Vagina (tissue), 2 donors: ENCODE measurements around the gene MYL5.

ENCODE experiments used
- CTCF ChIP-seq, 3 experiments: fragments of 450-650 bp in 2 of 3; fragments of 200-600 bp in 1 of 3; sonication (generic) in 1 of 3; IDR thresholded peaks; one replicate each; pipeline ENCODE4 v1.5.1; 2017 to 2019; ENCODE audit warnings: antibody characterized with exemption in 3 of 3, mild to moderate bottlenecking in 2 of 3, moderate library complexity in 2 of 3
- POLR2A ChIP-seq, 2 donors: fragments of 450-650 bp; IDR thresholded peaks; one replicate each; pipeline ENCODE4 v1.6.1; 2017; ENCODE audit warnings: antibody characterized with exemption in 2 of 2, mild to moderate bottlenecking in 2 of 2, moderate library complexity in 2 of 2

GRCh38 chr4:709348-709747, 35.0 kb downstream of the MYL5 start:
- TF ChIP-seq CTCF (IDR thresholded peaks at IDR 0.05) (no peak), POLR2A (IDR thresholded peaks at IDR 0.05) (no peak)
